GM21381 (cell line): ENCODE results near the gene IFNL2.
"Not testable (repeated sequence)": the region's sequence is repeated elsewhere in the genome, so short reads cannot be mapped to it uniquely, and the experiment has no call there.

Experiments used
- ATAC-seq: cut with Tn5 transposase; IDR thresholded peaks from one replicate; pipeline ENCODE4 v1.9.1; 2021; ENCODE audit warnings: mild to moderate bottlenecking, moderate library complexity; ENCODE audit not compliant: unreplicated experiment

The IFNL2 gene

GRCh38 chr19:39268085-39268484 lies at the start of gene IFNL2:
IFNL2 (plus strand) TSS chr19:39268396; CDS start chr19:39268569, 173 bp downstream.
- not testable (repeated sequence) for ATAC-seq

DNA sequence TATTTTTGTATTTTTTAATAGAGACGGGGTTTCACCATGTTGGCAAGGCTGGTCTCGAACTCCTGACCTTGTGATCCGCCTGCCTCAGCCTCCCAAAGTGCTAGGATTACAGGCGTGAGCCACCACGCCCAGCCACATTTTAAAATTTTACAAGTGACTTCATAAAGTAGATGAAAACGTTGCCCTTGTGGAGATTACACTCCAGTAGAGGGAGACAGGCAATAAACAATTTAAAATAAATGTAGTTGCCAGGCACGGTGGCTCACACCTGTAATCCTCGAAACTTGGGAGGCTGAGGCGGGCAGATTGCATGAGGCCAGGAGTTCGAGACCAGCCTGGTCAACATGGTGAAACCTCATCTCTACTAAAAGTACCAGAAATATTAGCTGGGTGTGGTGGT lies 49.1 kb upstream of the IFNL2 start:
- not testable (repeated sequence) for ATAC-seq

DNA sequence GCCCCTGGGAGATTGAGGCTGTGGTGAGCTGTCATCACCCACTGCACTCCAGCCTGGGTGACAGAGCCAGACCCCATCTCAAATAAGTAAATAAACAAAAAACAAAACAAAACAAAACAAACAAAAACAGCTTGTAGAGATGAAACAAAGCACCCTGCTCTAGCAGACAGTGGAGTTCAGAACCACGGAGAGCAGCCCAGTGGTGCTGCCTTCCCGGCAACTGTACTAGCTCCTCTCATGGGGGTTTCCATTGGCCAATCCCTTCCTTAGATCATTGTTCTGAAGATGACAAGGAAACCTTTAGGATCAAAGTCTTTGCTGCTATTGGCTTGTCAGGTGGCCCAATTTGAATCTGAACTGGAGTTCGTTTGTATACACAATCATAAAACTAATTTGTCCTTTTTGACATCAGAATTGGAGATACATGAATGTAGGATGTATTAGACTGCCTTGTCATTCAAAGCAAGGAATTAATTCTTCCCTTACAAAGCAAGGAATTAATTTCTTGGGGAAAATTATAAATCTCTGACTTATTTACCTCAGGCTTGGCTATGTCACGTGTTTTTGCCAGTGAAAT lies 44.4 kb upstream of the IFNL2 start:
- ATAC-seq: no peak

DNA sequence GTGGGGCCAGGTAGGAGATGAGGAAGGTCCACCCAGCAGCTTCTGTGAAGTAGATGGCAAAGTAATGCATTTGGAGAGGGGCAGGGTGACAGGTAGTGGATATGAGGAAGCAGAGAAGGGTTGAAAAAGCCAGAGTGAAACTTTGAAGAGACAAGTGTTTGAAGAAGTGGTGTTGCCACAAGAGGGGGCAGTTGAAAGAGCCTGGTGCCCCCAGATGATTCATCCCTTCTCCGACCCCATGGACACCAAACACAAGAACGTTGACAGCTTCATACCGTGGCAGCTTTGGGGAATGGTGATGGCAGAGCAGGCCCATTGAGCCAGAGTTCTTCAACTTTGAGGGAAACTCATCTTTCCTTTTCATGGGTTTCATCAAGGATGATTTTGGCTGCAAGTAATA lies 43.3 kb upstream of the IFNL2 start:
- no peak for ATAC-seq

- ATAC-seq: no peak
Observed at GRCh38 chr19:39230096-39230764, 38.0 kb upstream of the IFNL2 start.

- no peak for ATAC-seq
Observed at GRCh38 chr19:39232708-39233107, 35.5 kb upstream of the IFNL2 start.

GRCh38 chr19:39236527-39236926 lies 31.7 kb upstream of the IFNL2 start:
- no peak for ATAC-seq

DNA sequence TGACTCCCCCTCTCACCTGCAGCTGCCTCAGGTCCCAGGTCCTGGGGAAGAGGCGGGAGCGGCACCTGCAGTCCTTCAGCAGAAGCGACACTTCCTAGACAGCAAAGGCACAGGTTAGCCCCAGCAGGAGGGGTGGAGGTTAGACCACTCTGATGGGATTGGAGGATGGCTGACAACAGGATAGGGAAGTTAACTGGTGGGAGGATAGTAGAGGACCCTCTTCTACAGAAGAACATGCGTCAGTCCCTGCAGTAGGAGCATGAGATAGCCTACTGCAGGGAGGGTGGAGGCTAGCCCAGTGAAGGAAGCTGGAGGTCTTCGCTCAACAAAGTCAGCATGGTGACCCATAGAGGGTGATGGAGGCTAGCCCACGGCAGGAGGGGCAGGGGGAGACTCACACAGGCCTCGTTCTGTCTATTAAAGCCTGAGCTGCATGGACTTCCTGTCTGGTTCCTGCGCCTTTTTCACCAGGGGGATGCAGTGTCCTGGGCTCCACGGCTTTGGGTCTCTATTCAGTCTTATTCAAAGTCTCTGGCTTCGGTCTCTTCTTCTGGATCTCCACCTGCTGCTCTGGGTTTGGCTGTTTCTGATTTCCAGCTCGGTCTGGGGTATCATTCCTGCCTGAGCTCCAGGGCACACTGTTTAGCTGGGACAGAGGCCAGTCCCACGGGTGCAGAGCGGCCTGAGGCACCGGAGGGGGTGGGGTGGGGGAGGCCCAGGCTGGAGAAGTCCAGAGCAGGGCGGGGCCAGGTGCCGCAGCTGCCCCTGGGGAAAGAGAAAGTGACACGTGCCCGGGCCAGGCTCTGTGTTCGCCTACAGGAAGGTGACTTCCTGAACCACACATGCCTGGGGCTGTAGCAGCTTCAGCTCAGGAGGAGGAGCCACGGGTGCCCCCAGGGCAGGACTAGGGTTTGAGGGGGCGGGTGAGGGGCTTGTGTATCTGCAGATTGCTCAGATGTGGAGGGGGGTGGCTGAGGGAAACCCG lies 30.7 kb upstream of the IFNL2 start:
- ATAC-seq: peak; percentile 82

DNA sequence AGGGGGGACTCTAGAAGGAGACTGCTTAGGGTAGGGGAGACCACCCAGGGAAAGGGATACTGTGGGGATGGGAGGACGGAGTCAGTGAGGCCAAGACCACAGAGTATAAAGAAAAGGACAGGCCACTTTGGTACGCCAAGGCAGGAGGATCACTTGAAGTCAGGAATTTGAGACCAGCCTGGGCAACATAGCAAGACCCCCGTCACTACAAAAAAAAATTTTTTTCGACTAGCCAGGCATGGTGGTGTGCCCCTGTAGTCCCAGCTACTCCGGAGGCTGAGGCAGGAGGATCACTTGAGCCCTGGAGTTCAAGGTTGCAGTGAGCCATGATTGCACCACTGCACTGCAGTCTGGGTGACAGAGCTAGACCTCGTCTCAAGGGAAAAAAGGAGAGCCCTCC lies 30.0 kb upstream of the IFNL2 start:
- ATAC-seq: no peak

DNA sequence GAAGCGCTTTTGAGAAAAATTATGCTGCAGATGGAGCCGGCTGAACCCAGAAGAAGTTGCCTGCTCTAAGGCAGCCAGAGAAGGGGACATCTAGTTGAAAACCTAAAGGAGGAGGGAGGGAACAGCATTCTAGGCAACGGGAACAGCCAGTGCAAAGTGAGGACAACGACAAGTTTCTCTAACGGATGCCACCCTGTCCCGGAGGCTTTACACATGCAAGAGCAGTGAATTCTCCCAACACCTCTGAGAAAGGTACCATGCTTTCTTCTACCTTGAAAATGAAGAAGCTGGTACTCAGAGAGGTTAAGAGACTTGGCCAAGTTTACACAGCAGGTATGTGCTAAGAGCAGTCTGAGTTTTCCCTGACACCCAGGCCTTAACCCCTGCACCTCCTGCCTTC lies 29.3 kb upstream of the IFNL2 start:
- no peak for ATAC-seq

DNA sequence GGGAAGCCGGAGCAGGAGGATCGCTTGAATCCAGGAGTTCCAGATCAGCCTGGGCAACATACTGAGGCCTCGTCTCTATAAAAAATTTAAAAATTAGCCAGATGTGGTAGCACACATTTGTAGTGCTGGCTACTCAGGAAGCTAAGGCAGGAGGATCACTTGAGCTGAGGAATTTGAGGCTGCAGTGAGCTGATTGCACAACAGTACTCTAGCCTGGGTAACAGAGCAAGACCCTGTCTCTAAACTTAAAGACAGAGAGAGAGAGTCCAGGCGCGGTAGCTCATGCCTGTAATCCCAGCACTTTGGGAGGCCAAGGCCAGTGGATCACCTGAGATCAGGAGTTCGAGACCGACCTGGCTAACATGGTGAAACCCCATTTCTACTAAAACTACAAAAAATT lies 27.8 kb upstream of the IFNL2 start:
- ATAC-seq: no peak

DNA sequence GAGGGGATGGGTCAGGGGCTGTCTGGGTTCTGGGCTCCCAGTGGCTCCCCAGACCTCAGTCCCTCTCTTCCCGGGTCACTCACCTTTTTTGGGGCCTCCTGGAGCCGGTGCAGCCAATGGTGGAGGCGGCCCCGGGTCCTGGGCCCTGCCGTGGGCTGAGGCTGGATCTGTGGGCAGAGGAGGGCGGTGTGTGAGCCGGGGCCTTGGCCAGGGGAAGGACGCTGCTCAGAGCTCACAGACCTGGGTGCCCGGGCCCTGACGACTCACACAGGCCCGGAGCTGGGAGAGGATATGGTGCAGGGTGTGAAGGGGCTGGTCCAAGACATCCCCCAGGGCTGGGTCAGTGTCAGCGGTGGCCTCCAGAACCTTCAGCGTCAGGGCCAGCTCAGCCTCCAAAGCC lies 24.5 kb upstream of the IFNL2 start:
- ATAC-seq: not testable (repeated sequence)

- not testable (repeated sequence) for ATAC-seq
Observed at GRCh38 chr19:39244410-39245100, 23.6 kb upstream of the IFNL2 start, which contains the start of gene IFNL3. IFNL3 (minus strand) TSS chr19:39245006; CDS start chr19:39244967, 39 bp downstream.

DNA sequence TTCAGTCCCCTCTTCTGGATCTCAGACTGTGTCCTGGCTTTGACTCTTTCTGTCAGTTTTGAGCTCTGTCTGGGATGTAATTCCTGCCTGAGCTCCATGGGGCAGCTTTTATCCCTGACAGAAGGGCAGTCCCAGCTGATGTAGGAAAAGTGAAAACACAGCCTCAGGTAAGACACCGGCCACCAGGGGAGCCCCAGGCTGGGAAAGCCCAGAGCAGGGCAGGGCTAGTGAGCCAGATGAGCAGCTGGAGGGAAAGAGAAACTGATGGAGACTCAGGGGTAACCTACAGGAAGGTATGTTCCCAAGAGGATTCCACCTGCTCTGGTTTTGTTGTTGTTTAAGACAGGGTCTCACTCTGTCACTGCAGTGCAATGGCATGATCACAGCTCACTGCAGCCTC lies 23.0 kb upstream of the IFNL2 start:
- ATAC-seq: not testable (repeated sequence)

GRCh38 chr19:39246951-39247669 lies 21.1 kb upstream of the IFNL2 start:
- ATAC-seq: no peak

- ATAC-seq: no peak
Observed at GRCh38 chr19:39247701-39248664, 20.2 kb upstream of the IFNL2 start.

DNA sequence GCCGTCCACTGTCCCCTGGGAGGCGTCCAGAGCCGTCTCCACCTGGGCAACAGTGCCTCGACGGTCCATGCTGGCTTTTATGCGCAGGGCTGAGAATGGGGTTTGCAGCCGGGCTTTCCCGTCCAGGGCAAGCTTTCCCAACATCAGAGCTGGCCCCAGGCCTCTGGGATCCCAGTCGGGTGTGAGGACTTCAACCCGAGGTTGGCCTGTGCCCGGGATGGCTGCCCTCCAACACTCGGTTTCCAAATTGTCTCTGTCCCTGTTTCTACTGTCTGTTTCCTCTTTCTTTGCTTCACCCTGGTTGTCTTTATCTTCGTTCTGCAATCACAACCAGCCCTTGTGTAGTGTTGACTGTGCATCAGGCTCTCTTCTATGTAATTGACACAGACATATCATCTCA lies 19.4 kb upstream of the IFNL2 start, which contains the start of gene IFNL4:
Gene IFNL4, minus strand, starts transcription at position 51 of the 400 bp plus-strand sequence.
- ATAC-seq: no peak

DNA sequence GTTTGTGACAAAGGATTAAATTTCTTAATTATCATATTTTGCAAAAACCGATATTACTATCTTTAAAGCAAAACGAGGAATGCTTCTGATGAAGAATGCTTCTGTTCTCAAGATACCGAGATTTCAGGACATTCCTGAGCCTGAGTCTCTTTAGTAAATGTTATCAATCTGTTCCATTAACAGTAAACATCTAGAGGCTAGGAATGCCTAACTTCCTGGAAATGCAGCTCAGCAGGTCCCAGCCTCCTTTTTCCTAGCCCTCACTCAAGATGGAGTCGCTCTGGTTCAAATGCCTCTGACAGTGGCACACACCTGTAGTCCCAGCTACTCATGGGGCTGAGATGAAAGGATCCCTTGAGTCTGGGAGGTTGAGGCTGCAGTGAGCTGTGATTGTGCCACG lies 17.1 kb upstream of the IFNL2 start:
- ATAC-seq: no peak

DNA sequence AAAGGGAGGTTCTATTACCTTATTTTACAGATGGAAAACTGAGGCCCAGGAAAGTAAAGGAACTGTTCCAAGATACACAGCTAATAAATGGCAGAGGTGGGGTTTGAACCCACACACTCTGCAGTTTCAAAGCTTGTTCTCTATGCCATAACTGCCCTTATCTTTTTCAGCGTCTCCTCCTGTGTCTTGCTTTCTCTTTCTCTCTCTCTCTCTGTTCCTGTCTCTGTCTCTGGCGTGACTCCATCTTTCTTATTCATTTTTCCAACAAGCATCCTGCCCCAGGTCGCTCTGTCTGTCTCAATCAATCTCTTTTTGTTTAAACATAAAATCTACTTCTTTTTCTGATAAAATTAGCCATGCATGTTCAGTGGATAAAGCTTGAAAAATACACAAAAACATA lies 16.4 kb upstream of the IFNL2 start:
- no peak for ATAC-seq
